GM12878 (cell line): ENCODE results near the gene BRCA2. TPM values are rescaled to one million over a fixed set of nuclear protein-coding genes. Genes with fewer than 3 reads are reported as not detected.

Experiments
- ATAC-seq: fragments of 200-7000 bp; cut with Tn5 transposase; 3 replicates; pipeline ENCODE4 v1.9.1; 2020; ENCODE audit warnings: mild to moderate bottlenecking, moderate library complexity
- BruUV-seq: library from RNA; stranded (reverse); fragments of 400-500 nt; replicated peaks from 2 replicates; lab custom pipeline; 2021; lab: Mats Ljungman, UMichigan
- CTCF ChIA-PET: fragments of 300-600 bp; sonication (Branson Sonifier 250); formaldehyde crosslinking; extraction: SDS; loops from one replicate; lab custom pipeline; 2021; ENCODE audit warnings: inconsistent platforms; lab: Yijun Ruan, JAX
- POLR2A ChIA-PET: fragments of 350-600 bp; formaldehyde crosslinking; extraction: SDS; loops from one replicate; lab custom pipeline; 2021; ENCODE audit warnings: inconsistent platforms; lab: Charles Lee
- RAD21 ChIA-PET: fragments of 300-600 bp; sonication (Branson Sonifier 250); formaldehyde crosslinking; loops from one replicate; lab custom pipeline; 2023; ENCODE audit warnings: antibody characterized with exemption; ENCODE audit not compliant: unreplicated experiment; lab: Charles Lee
- SMC1A ChIA-PET: fragments of 300-600 bp; sonication (Branson Sonifier 250); formaldehyde crosslinking; loops from one replicate; lab custom pipeline; 2023; ENCODE audit not compliant: unreplicated experiment, uncharacterized antibody; lab: Charles Lee
- DNase-seq: peaks from one replicate; pipeline ENCODE4 v3.0.0-alpha.2; 2011; ENCODE audit warnings: low read depth, low spot score
- FAIRE-seq: peaks from 3 replicates; lab custom pipeline; 2011; peaks lifted over from hg19 to GRCh38; lab: Jason Lieb, UNC
- H2AFZ ChIP-seq: 2 replicates; pipeline ENCODE4 v1.6.0; 2011; ENCODE audit warnings: low read depth, low read length, control low read depth; ENCODE audit not compliant: control insufficient read depth
- H3K27ac ChIP-seq: 2 replicates; pipeline ENCODE4 v1.5.1; 2011; ENCODE audit warnings: control low read depth; ENCODE audit not compliant: control insufficient read depth, insufficient read depth
- H3K27me3 ChIP-seq, 2 experiments: replicated peaks in 1 of 2; 2 replicates each; pipeline versions ENCODE4 v1.6.0 to v1.6.1; 2011; ENCODE audit warnings: low read length in 1 of 2; ENCODE audit not compliant: control insufficient read depth in 2 of 2, insufficient read depth in 2 of 2
- H3K36me3 ChIP-seq, 2 experiments: 2 replicates each; pipeline ENCODE4 v1.5.1; 2011; ENCODE audit warnings: low read length in 1 of 2; ENCODE audit not compliant: control insufficient read depth in 2 of 2, insufficient read depth in 2 of 2
- H3K4me1 ChIP-seq: 2 replicates; pipeline ENCODE4 v1.6.1; 2011; ENCODE audit warnings: mild to moderate bottlenecking, low read length, moderate library complexity, mixed read lengths; ENCODE audit not compliant: control insufficient read depth, insufficient read depth
- H3K4me2 ChIP-seq: 2 replicates; pipeline ENCODE4 v1.6.0; 2011; ENCODE audit warnings: control low read depth; ENCODE audit not compliant: control insufficient read depth, insufficient read depth
- H3K4me3 ChIP-seq: fragments of 200-600 bp; sonication (generic); 2 replicates; pipeline ENCODE4 v1.5.1; 2016
- H3K79me2 ChIP-seq: 2 replicates; pipeline ENCODE4 v1.6.0; 2011; ENCODE audit warnings: low read length; ENCODE audit not compliant: control insufficient read depth, insufficient read depth
- H3K9ac ChIP-seq: 2 replicates; pipeline ENCODE4 v1.8.0; 2011; ENCODE audit warnings: low read length, control low read depth, mixed read lengths; ENCODE audit not compliant: control insufficient read depth, insufficient read depth
- H3K9me3 ChIP-seq: replicated peaks from 3 replicates; pipeline ENCODE4 v1.5.1; 2011; ENCODE audit warnings: mild to moderate bottlenecking, low read length; ENCODE audit not compliant: control insufficient read depth, insufficient read depth
- H4K20me1 ChIP-seq: 2 replicates; pipeline ENCODE4 v1.6.0; 2011; ENCODE audit not compliant: control insufficient read depth, insufficient read depth
- CBX5 ChIP-seq: sonication (generic); IDR thresholded peaks from 2 replicates; pipeline ENCODE4 v1.6.1; 2016; ENCODE audit warnings: low read depth, moderate library complexity, mild to moderate bottlenecking, inconsistent platforms
- CREM ChIP-seq: IDR thresholded peaks from 2 replicates; pipeline ENCODE4 v1.6.1; 2014; ENCODE audit warnings: antibody characterized with exemption, low read depth
- EZH2 ChIP-seq: IDR thresholded peaks from 2 replicates; pipeline ENCODE4 v1.6.1; 2012; ENCODE audit warnings: low read depth, mild to moderate bottlenecking, control low read depth, inconsistent platforms, low read length, borderline replicate concordance; ENCODE audit not compliant: control insufficient read depth
- FOXM1 ChIP-seq: IDR thresholded peaks from 2 replicates; pipeline ENCODE4 v1.6.1; 2012; ENCODE audit warnings: low read depth, mild to moderate bottlenecking, inconsistent platforms, low read length, moderate library complexity
- GABPA ChIP-seq: IDR thresholded peaks from 2 replicates; pipeline ENCODE4 v1.6.1; 2014; ENCODE audit warnings: antibody characterized with exemption, low read depth, mild to moderate bottlenecking, inconsistent platforms
- JUNB ChIP-seq: IDR thresholded peaks from 2 replicates; pipeline ENCODE4 v1.6.1; 2016; ENCODE audit warnings: antibody characterized with exemption, mild to moderate bottlenecking
- MEF2A ChIP-seq: IDR thresholded peaks from 2 replicates; pipeline ENCODE4 v1.6.1; 2011; ENCODE audit warnings: low read depth, mild to moderate bottlenecking, low read length, moderate library complexity; ENCODE audit not compliant: insufficient read depth
- MEF2B ChIP-seq: fragments of 450-650 bp; IDR thresholded peaks from 2 replicates; pipeline ENCODE4 v1.6.1; 2018; ENCODE audit warnings: mild to moderate bottlenecking, moderate library complexity; ENCODE audit not compliant: partially characterized antibody, poor library complexity, severe bottlenecking
- MTA3 ChIP-seq: IDR thresholded peaks from 2 replicates; pipeline ENCODE4 v1.6.1; 2012; ENCODE audit warnings: low read length, inconsistent platforms, borderline replicate concordance
- POLR2A ChIP-seq: IDR thresholded peaks from 2 replicates; pipeline ENCODE4 v1.6.1; 2011; ENCODE audit warnings: low read depth, mild to moderate bottlenecking, low read length
- RB1 ChIP-seq: fragments of 450-650 bp; formaldehyde crosslinking; IDR thresholded peaks from 2 replicates; pipeline ENCODE4 v1.6.1; 2017; ENCODE audit warnings: mild to moderate bottlenecking, borderline replicate concordance
- STAT1 ChIP-seq: fragments of 450-650 bp; conservative IDR thresholded peaks from 2 replicates; pipeline ENCODE4 v1.6.1; 2014; ENCODE audit warnings: antibody characterized with exemption, mild to moderate bottlenecking
- TAF1 ChIP-seq: IDR thresholded peaks from 2 replicates; pipeline ENCODE4 v1.6.1; 2011; ENCODE audit warnings: mild to moderate bottlenecking, low read depth, low read length, borderline replicate concordance
- TCF7 ChIP-seq: IDR thresholded peaks from 2 replicates; pipeline ENCODE4 v1.6.1; 2014; ENCODE audit warnings: antibody characterized with exemption, borderline replicate concordance
- ZBED1 ChIP-seq: IDR thresholded peaks from 2 replicates; pipeline ENCODE4 v1.6.1; 2016; ENCODE audit warnings: borderline replicate concordance
- WGBS: methylation state at CpG from one replicate; pipeline ENCODE4 v1.1.6; 2016; ENCODE audit warnings: low lambda C conversion rate; ENCODE audit not compliant: insufficient replicate concordance, insufficient coverage; ENCODE audit errors: missing lambda C conversion rate; 5-methylcytosine and 5-hydroxymethylcytosine counted together
- in situ Hi-C: fragments of 300-500 bp; cut with MboI; formaldehyde crosslinking; loops from 9 replicates; pipeline ENCODE4 v1.14.3; 2018; ENCODE audit warnings: mixed read lengths
- intact Hi-C: fragments of 100-400 bp; cut with micrococcal nuclease; formaldehyde crosslinking; loops from one replicate; pipeline ENCODE4 v1.14.2; 2022; ENCODE audit not compliant: unreplicated experiment
- polyA plus RNA-seq, 11 experiments: library from polyadenylated mRNA; depleted of rRNA in 4 of 11; unstranded in 6 of 11; stranded (reverse) in 5 of 11; fragments of >200 nt; fragmentation: Nextera tagmentation in 4 of 11; fragmentation: Illumina TruSeq in 1 of 11; extraction: Ambion mirVana in 4 of 11; extraction: Trizol in 1 of 11; gene quantifications; 1 replicate in 1 of 11; 2 replicates in 10 of 11; pipeline versions ENCODE4 v1.2.1 to v1.2.3, GENCODE V29; 2011 to 2016; ENCODE audit warnings: inconsistent platforms in 2 of 11, missing spikeins in 2 of 11, low read depth in 1 of 11
- total RNA-seq, 4 experiments: library from RNA; depleted of rRNA in 3 of 4; stranded (reverse); fragments of >200 nt in 3 of 4; fragmentation: Illumina TruSeq in 1 of 4; extraction: Trizol in 1 of 4; gene quantifications; 2 replicates each; pipeline versions ENCODE4 v1.2.1 to v1.2.3, GENCODE V29; 2013 to 2021

The BRCA2 gene
- total and polyA plus RNA-seq, 10 of the 15 experiments (the other 5 are each of a cell fraction or from before 2014, with no cell fraction given) = 7.6 to 42.2 (median 23.9) TPM

DNA sequence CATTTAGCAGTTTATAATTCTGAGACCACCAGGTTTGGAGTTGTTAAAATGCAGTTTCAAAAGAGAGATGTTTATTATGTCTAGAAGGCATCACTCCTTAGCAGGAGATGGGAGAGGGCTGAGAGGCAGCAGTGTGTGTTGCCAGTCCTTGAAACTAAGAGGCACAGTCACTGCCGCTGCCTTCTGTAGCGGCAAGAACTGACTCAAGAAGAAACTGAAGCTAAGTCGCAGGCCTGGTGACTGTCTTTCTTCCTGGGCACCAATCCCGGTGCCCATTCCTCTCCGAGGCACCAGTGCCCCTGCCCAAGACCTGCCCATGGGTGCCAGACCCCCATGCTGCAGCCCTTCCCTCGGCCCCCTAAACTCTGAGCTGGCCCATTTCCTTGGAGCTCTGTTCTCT, 92.5 kb downstream of the BRCA2 start:
- Histone ChIP-seq H3K4me3 (peak overlapping the region; percentile 54), H3K36me3 (peaks cover 0 to 2% of the 10 kb centered on the region in 2 experiments; a peak in 1 of 4 replicates), H2AFZ (peak overlapping the region; percentile 75), H3K27me3 (no peaks in the 10 kb centered on the region), H3K4me2 (peak overlapping the region; percentile 80), H4K20me1 (no peaks in the 10 kb centered on the region), H3K9ac (peak overlapping the region; percentile 67), H3K79me2 (no peaks in the 10 kb centered on the region), H3K9me3 (no peaks in the 10 kb centered on the region), H3K27ac (peak overlapping the region; percentile 66), H3K4me1 (no peaks in the 10 kb centered on the region)
- ChIA-PET POLR2A (interaction anchor here (0.6 kb wide), 1 partner anchor 147 kb away, joined by 3 read pairs; no protein-coding TSS in a partner anchor), SMC1A (interaction anchor here (0.6 to 1.5 kb wide), 6 partner anchors 8 to 44 kb away, joined by 3 to 6 read pairs (median 3); partner anchors contain the start of gene N4BP2L1), RAD21 (no interaction called here), CTCF (interaction anchor here (0.6 to 1.2 kb wide), 2 partner anchors 17 to 83 kb away, joined by 3 read pairs; no protein-coding TSS in a partner anchor)
- in situ Hi-C loops = no loop called here
- peak; percentile 64 for ATAC-seq
- 2% methylated on average over 6 of the region's 6 CpGs for WGBS
- peak; percentile 52; the same call in 1 of the 2 replicates for TF ChIP-seq CREM
- peak; percentile 60 for TF ChIP-seq POLR2A
- TF ChIP-seq TAF1 = 0 out of 2 replicates have a peak, but pooled peaks have one; percentile 11
- TF ChIP-seq ZBED1 = no peak
- TF ChIP-seq JUNB = peak; percentile 71; the same call in 1 of the 2 replicates
- TF ChIP-seq RB1 = no peak
- BruUV-seq = no TSS peak
- no peak for DNase-seq
- intact Hi-C loops = no loop called here
- peak; percentile 56 for FAIRE-seq

GRCh38 chr13:32408296-32409000, 93.1 kb downstream of the BRCA2 start:
- FAIRE-seq (peak; percentile 56), DNase-seq (no peak), ATAC-seq (no peak)
- in situ Hi-C loops = no loop called here
- Histone ChIP-seq H3K9me3 (no peaks in the 10 kb centered on the region), H3K4me2 (peak overlapping the region; percentile 80), H3K4me1 (no peaks in the 10 kb centered on the region), H3K9ac (peak overlapping the region; percentile 67), H3K79me2 (no peaks in the 10 kb centered on the region), H4K20me1 (no peaks in the 10 kb centered on the region), H3K36me3 (peaks cover 0 to 2% of the 10 kb centered on the region in 2 experiments; a peak in 1 of 4 replicates), H3K4me3 (peak overlapping the region; percentile 54), H3K27ac (peak overlapping the region; percentile 66), H3K27me3 (no peaks in the 10 kb centered on the region), H2AFZ (peak overlapping the region; percentile 75)
- intact Hi-C loops = no loop called here
- RAD21 ChIA-PET = no interaction called here
- 46% methylated on average over 9 of the region's 9 CpGs for WGBS
- POLR2A ChIA-PET = interaction anchor here (0.6 kb wide), 1 partner anchor 147 kb away, joined by 3 read pairs; no protein-coding TSS in a partner anchor
- SMC1A ChIA-PET = interaction anchor here (0.6 to 1.5 kb wide), 7 partner anchors 9 to 64 kb away, joined by 3 to 6 read pairs (median 3); partner anchors contain the start of gene N4BP2L1
- no TSS peak for BruUV-seq
- CTCF ChIA-PET = interaction anchor here (0.6 to 1.3 kb wide), 3 partner anchors 18 to 243 kb away, joined by 3 read pairs; no protein-coding TSS in a partner anchor
- TF ChIP-seq MTA3 = no peak
- no peak for TF ChIP-seq STAT1
- no peak for TF ChIP-seq TAF1
- TF ChIP-seq CBX5 = no peak
- 0 out of 2 replicates have a peak, but pooled peaks have one; percentile 16 for TF ChIP-seq FOXM1
- TF ChIP-seq EZH2 = no peak
- TF ChIP-seq GABPA = no peak
- TF ChIP-seq TCF7 = peak; percentile 52; the same call in 1 of the 2 replicates
- TF ChIP-seq ZBED1 = no peak
- no peak for TF ChIP-seq MEF2A
- no peak for TF ChIP-seq MEF2B
